SK-N-MC (cell line): ENCODE data around the gene CHID1.

Source experiments
- EZH2 ChIP-seq: fragments of 200-600 bp; sonication (generic); IDR thresholded peaks from one replicate; pipeline ENCODE4 v1.6.1; 2017; ENCODE audit warnings: antibody characterized with exemption
- FOXP2 ChIP-seq: optimal IDR thresholded peaks from 2 replicates; pipeline ENCODE3; 2011; ENCODE audit warnings: mild to moderate bottlenecking, moderate library complexity; ENCODE audit not compliant: insufficient read depth; ENCODE audit errors: extremely low read length, control extremely low read depth
- POLR2AphosphoS5 ChIP-seq: IDR thresholded peaks from 2 replicates; pipeline ENCODE4 v1.6.1; 2012; ENCODE audit warnings: mild to moderate bottlenecking, low read depth, low read length, borderline replicate concordance

- TF ChIP-seq EZH2 (no peak), FOXP2 (no peak), POLR2AphosphoS5 (no peak)
Observed at GRCh38 chr11:843086-843734, 67.4 kb downstream of the CHID1 start.
